Body of pancreas (tissue), 4 donors: ENCODE measurements around the gene ITGB6.

Experiments
- POLR2A ChIP-seq, 3 donors: fragments of 450-650 bp; IDR thresholded peaks; one replicate each; pipeline ENCODE4 v1.6.1; 2016; ENCODE audit warnings: antibody characterized with exemption in 3 of 3, mild to moderate bottlenecking in 2 of 3
- TF ChIP-seq, protein P1 (sequence below), 7 experiments: fragments of 450-650 bp in 4 of 7; fragments of 200-600 bp in 3 of 7; sonication (generic) in 3 of 7; IDR thresholded peaks; one replicate each; pipeline ENCODE4 v1.5.1; 2016 to 2019; ENCODE audit warnings: antibody characterized with exemption in 7 of 7

DNA sequence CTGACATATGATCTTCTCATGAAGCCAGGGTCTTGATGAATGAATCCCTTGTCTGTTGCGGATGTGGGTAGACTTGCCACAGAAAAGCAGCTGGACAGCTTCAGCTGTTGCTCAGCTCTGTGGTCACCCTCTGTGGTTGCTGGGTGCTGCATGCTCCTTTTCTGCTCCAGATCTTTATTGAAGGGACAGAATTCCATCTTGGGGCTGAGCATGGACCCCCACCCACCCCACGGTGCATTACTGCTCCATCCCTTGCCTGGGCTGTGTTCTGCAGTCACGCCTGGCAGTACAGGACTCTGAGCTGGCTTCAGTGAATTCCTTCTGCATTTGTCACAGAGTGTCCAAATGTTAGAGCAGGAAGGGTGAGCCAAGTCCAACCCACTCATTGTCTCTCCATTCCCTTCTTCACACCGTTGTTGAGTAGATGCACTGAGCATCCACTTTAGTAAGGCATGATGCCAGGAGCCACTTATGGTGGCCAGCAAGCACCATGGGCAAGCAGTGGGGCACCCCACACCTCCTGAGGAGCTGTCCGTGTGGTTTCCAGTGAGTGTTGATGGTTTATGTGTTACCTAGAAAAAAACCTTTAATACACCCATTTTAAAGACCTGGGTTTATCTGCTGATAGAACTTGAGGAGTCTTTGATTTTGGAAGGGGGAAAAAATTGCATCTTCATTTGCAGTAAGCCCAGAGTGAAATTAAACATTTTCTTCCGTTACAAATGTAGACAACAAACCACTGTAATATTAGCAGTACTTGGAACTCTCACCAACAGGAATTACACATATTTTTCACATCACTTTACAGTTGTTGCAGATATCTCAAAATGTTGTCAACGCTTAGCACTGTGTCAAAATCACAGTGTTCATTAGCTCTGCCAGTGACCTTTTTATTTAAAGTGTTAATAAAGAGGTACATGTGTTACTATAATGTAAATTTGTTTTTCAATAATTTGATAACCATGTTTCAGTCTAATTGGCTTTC, 14.7 kb upstream of the ITGB6 start:
- TF ChIP-seq, protein P1, sequence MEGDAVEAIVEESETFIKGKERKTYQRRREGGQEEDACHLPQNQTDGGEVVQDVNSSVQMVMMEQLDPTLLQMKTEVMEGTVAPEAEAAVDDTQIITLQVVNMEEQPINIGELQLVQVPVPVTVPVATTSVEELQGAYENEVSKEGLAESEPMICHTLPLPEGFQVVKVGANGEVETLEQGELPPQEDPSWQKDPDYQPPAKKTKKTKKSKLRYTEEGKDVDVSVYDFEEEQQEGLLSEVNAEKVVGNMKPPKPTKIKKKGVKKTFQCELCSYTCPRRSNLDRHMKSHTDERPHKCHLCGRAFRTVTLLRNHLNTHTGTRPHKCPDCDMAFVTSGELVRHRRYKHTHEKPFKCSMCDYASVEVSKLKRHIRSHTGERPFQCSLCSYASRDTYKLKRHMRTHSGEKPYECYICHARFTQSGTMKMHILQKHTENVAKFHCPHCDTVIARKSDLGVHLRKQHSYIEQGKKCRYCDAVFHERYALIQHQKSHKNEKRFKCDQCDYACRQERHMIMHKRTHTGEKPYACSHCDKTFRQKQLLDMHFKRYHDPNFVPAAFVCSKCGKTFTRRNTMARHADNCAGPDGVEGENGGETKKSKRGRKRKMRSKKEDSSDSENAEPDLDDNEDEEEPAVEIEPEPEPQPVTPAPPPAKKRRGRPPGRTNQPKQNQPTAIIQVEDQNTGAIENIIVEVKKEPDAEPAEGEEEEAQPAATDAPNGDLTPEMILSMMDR (IDR thresholded peaks at IDR 0.05) = no peak
- no peak for TF ChIP-seq POLR2A (IDR thresholded peaks at IDR 0.05)
